ENCODE measurements around the gene PRKN.

The PRKN gene

GRCh38 chr6:162219266-162219665 is 508.3 kb downstream of the PRKN start:
- no peak for TF ChIP-seq CTCF (IDR thresholded peaks at IDR 0.05; ENCODE audit: low read length, missing control alignments)
- no peak overlapping the region for H3K4me3 ChIP-seq (replicated peaks; ENCODE audit: low read depth, low read length)
- no peak for DNase-seq (ENCODE audit: low read depth)

GRCh38 chr6:162217811-162218493 is 509.6 kb downstream of the PRKN start:
- no peak for TF ChIP-seq CTCF (IDR thresholded peaks at IDR 0.05; ENCODE audit: low read length, missing control alignments)
- no peak for DNase-seq (ENCODE audit: low read depth)
- H3K4me3 ChIP-seq (replicated peaks; ENCODE audit: low read depth, low read length): no peak overlapping the region

GRCh38 chr6:162217058-162217457 is 510.5 kb downstream of the PRKN start:
- DNase-seq (ENCODE audit: low read depth): no peak

GRCh38 chr6:162211777-162212176 is 515.8 kb downstream of the PRKN start:
- no peak for TF ChIP-seq CTCF (IDR thresholded peaks at IDR 0.05; ENCODE audit: low read length, missing control alignments)
- no peak for DNase-seq (ENCODE audit: low read depth)
- no peak overlapping the region for H3K4me3 ChIP-seq (replicated peaks; ENCODE audit: low read depth, low read length)

More at GRCh38 chr6:162217058-162217457, 510.5 kb downstream of the PRKN start:
- TF ChIP-seq CTCF (IDR thresholded peaks at IDR 0.05; ENCODE audit: low read length, missing control alignments): no peak
- no peak overlapping the region for H3K4me3 ChIP-seq (replicated peaks; ENCODE audit: low read depth, low read length)

GRCh38 chr6:162211022-162211421 is 516.5 kb downstream of the PRKN start:
- H3K4me3 ChIP-seq (replicated peaks; ENCODE audit: low read depth, low read length): no peak overlapping the region
- no peak for DNase-seq (ENCODE audit: low read depth)
- TF ChIP-seq CTCF (IDR thresholded peaks at IDR 0.05; ENCODE audit: low read length, missing control alignments): no peak

GRCh38 chr6:162203287-162203686 is 524.3 kb downstream of the PRKN start:
- TF ChIP-seq CTCF (IDR thresholded peaks at IDR 0.05; ENCODE audit: low read length, missing control alignments): no peak
- no peak for DNase-seq (ENCODE audit: low read depth)
- H3K4me3 ChIP-seq (replicated peaks; ENCODE audit: low read depth, low read length): no peak overlapping the region
